ENCODE results near the gene ST7L. TPM values are rescaled to one million over a fixed set of nuclear protein-coding genes. Genes with fewer than 3 reads are reported as not detected.

Gene ST7L
- polyA plus RNA-seq, 2 of the 4 experiments (the other 2 are of a cell fraction) = 10.5 to 10.8 TPM

GRCh38 chr1:112548547-112548946, 70.4 kb downstream of the ST7L start:
- 91% methylated on average over 3 of the region's 3 CpGs for WGBS (ENCODE audit: missing lambda C conversion rate)
- peaks cover 23% of the 10 kb centered on the region for H3K4me1 ChIP-seq
- no peak overlapping the region for H3K27ac ChIP-seq
- ChIA-PET CTCF (no interaction called here), POLR2A (no interaction called here)
- no peak overlapping the region for H3K4me3 ChIP-seq
- no peak for TF ChIP-seq HEYL (CRISPR knock-in tag; IDR thresholded peaks at IDR 0.05)
- no peak for TF ChIP-seq HOXA7 (CRISPR knock-in tag; IDR thresholded peaks at IDR 0.05)
- TF ChIP-seq EP300 (IDR thresholded peaks at IDR 0.05) = no peak
- no peak for TF ChIP-seq USF2 (IDR thresholded peaks at IDR 0.05)
- no peak for TF ChIP-seq JUNB (IDR thresholded peaks at IDR 0.05)
- DNase-seq (ENCODE audit: low read depth in 1 of 2, low spot score in 1 of 2) (no peak), FAIRE-seq (no peak), ATAC-seq (no peak)
- H3K9me3 ChIP-seq = no peaks in the 10 kb centered on the region
- no peak overlapping the region for H3K4me2 ChIP-seq

- no peak for FAIRE-seq
- ChIA-PET POLR2A (no interaction called here), CTCF (no interaction called here)
- TF ChIP-seq HES2 (IDR thresholded peaks at IDR 0.05) = no peak
- TF ChIP-seq CBX2 (IDR thresholded peaks at IDR 0.05; ENCODE audit: borderline replicate concordance, low read depth) = no peak
- no peak for TF ChIP-seq PBX3 (IDR thresholded peaks at IDR 0.05)
- no peak for TF ChIP-seq RARB (CRISPR knock-in tag; IDR thresholded peaks at IDR 0.05)
- no peak for TF ChIP-seq POLR2AphosphoS2 (conservative IDR thresholded peaks at IDR 0.05; ENCODE audit: low read length)
- TF ChIP-seq USF2 (IDR thresholded peaks at IDR 0.05) = no peak
- no peak for TF ChIP-seq NR3C1 (IDR thresholded peaks at IDR 0.05)
- no peak for TF ChIP-seq GATA3 (IDR thresholded peaks at IDR 0.05; ENCODE audit: borderline replicate concordance)
- DNase-seq (ENCODE audit: low read depth in 1 of 2, low spot score in 1 of 2) = no peak
- Histone ChIP-seq H3K27ac (peak overlapping the region in 1 of 2 experiments; percentile 56; a peak in 3 of 6 replicates), H3K4me2 (no peak overlapping the region), H3K9me3 (no peaks in the 10 kb centered on the region), H3K4me1 (peaks cover 29% of the 10 kb centered on the region), H3K4me3 (no peak overlapping the region)
- no peak for ATAC-seq
- 83% methylated on average over 2 of the region's 2 CpGs for WGBS (ENCODE audit: missing lambda C conversion rate)
Observed at GRCh38 chr1:112546076-112546475, 72.9 kb downstream of the ST7L start.

GRCh38 chr1:112544751-112545150, 74.2 kb downstream of the ST7L start:
- POLR2A ChIA-PET = interaction anchor here (1.0 kb wide), 1 partner anchor 160 kb away, joined by 3 read pairs; no protein-coding TSS in a partner anchor
- TF ChIP-seq FOSB (CRISPR knock-in tag; IDR thresholded peaks at IDR 0.05) = no peak
- no peak for TF ChIP-seq RCOR1 (IDR thresholded peaks at IDR 0.05; ENCODE audit: low read depth, low read length)
- no peak for TF ChIP-seq RAD21 (conservative IDR thresholded peaks at IDR 0.05 in 1 of 2, IDR thresholded peaks at IDR 0.05 in 1 of 2)
- TF ChIP-seq BHLHE40 (IDR thresholded peaks at IDR 0.05; ENCODE audit: low read depth, low read length) = no peak
- FAIRE-seq (no peak), DNase-seq (ENCODE audit: low read depth in 1 of 2, low spot score in 1 of 2) (peak in 1 of 2 experiments; percentile 19), ATAC-seq (peak in 1 of 2 experiments; percentile 24; a peak in 3 of 6 replicates)
- CTCF ChIA-PET = interaction anchor here (2.0 kb wide), 1 partner anchor 43 kb away, joined by 9 read pairs; no protein-coding TSS in a partner anchor
- H3K4me1 ChIP-seq = peaks cover 29% of the 10 kb centered on the region
- H3K27ac ChIP-seq = peak overlapping the region; percentile 82 to 87; a peak in 5 of 6 replicates
- WGBS (ENCODE audit: missing lambda C conversion rate) = 23% methylated on average over 3 of the region's 3 CpGs
- H3K9me3 ChIP-seq = no peaks in the 10 kb centered on the region
- H3K4me3 ChIP-seq = no peak overlapping the region
- peak overlapping the region; percentile 62 for H3K4me2 ChIP-seq

- peak; percentile 25 to 76 for DNase-seq (ENCODE audit: low read depth in 1 of 2, low spot score in 1 of 2)
- 0% methylated on average over 1 of the region's 1 CpG for WGBS (ENCODE audit: missing lambda C conversion rate)
- H3K4me3 ChIP-seq = no peak overlapping the region
- peak overlapping the region; percentile 82 to 87 for H3K27ac ChIP-seq
- no peaks in the 10 kb centered on the region for H3K9me3 ChIP-seq
- peak; percentile 83 to 91; a peak in 5 of 6 replicates for ATAC-seq
- peaks cover 29% of the 10 kb centered on the region for H3K4me1 ChIP-seq
- H3K4me2 ChIP-seq = peak overlapping the region; percentile 62
- no peak for TF ChIP-seq MAFK (IDR thresholded peaks at IDR 0.05; ENCODE audit: partially characterized antibody)
- no peak for TF ChIP-seq EHMT2 (IDR thresholded peaks at IDR 0.05; ENCODE audit: low read depth)
- peak; percentile 70 for TF ChIP-seq FOSL2 (IDR thresholded peaks at IDR 0.05)
- TF ChIP-seq FOSL2 (CRISPR knock-in tag; IDR thresholded peaks at IDR 0.05) = peak; percentile 86
- no peak for TF ChIP-seq FOXS1 (CRISPR knock-in tag; IDR thresholded peaks at IDR 0.05)
- no peak for TF ChIP-seq MAZ (IDR thresholded peaks at IDR 0.05; ENCODE audit: borderline replicate concordance, low read depth, low read length)
- TF ChIP-seq JUNB (IDR thresholded peaks at IDR 0.05) = peak; percentile 70
- TF ChIP-seq HEYL (CRISPR knock-in tag; IDR thresholded peaks at IDR 0.05) = no peak
- TF ChIP-seq GATA3 (IDR thresholded peaks at IDR 0.05; ENCODE audit: borderline replicate concordance) = no peak; the same call in 1 of the 2 replicates
- TF ChIP-seq NFE2L2 (conservative IDR thresholded peaks at IDR 0.05; ENCODE audit: low read length) = no peak
- no peak for TF ChIP-seq ESRRA (IDR thresholded peaks at IDR 0.05; ENCODE audit: borderline replicate concordance, low read length)
- TF ChIP-seq JUN (IDR thresholded peaks at IDR 0.05) = 0 out of 5 replicates have a peak, but pooled peaks of 1 of the 2 experiments have one; percentile 22
- no peak for TF ChIP-seq MYC (IDR thresholded peaks at IDR 0.05; ENCODE audit: borderline replicate concordance, low read length)
- TF ChIP-seq HOXA7 (CRISPR knock-in tag; IDR thresholded peaks at IDR 0.05) = no peak
- no peak for TF ChIP-seq TFCP2L1 (CRISPR knock-in tag; IDR thresholded peaks at IDR 0.05)
- no peak for TF ChIP-seq RARB (CRISPR knock-in tag; IDR thresholded peaks at IDR 0.05)
- peak in 1 of 2 experiments; percentile 61; a peak in 2 of 4 replicates for TF ChIP-seq CEBPB (IDR thresholded peaks at IDR 0.05)
- no peak for FAIRE-seq
- ChIA-PET POLR2A (interaction anchor here (0.5 to 1.0 kb wide), 3 partner anchors 75 to 163 kb away, joined by 3 read pairs; partner anchors contain the start of genes RHOC and ST7L), CTCF (interaction anchor here (2.0 to 2.2 kb wide), 2 partner anchors 42 to 153 kb away, joined by 9 to 13 read pairs; no protein-coding TSS in a partner anchor)
Observed at GRCh38 chr1:112544011-112544688, 74.8 kb downstream of the ST7L start.
